DOHH2 (cell line): Measurements from ENCODE around the gene ERN1.

Experiments used
- CTCF ChIP-seq: fragments of 200-600 bp; sonication (generic); IDR thresholded peaks from one replicate; pipeline ENCODE4 v1.5.1; 2014; ENCODE audit warnings: antibody characterized with exemption, mild to moderate bottlenecking, low read depth, low read length; ENCODE audit not compliant: poor library complexity, severe bottlenecking
- EZH2phosphoT487 ChIP-seq: fragments of 200-600 bp; sonication (generic); IDR thresholded peaks from 2 replicates; pipeline ENCODE4 v1.6.1; 2017; ENCODE audit warnings: borderline replicate concordance, mild to moderate bottlenecking, antibody characterized with exemption, low read length, moderate library complexity, mixed read lengths

- TF ChIP-seq CTCF = no peak
- TF ChIP-seq EZH2phosphoT487 = no peak
Measured at GRCh38 chr17:64148699-64149098, 18.8 kb upstream of the ERN1 start.
